ENCODE measurements around the gene CTSH.
"Not testable (repeated sequence)": the region's sequence is repeated elsewhere in the genome, so short reads cannot be mapped to it uniquely, and the experiment has no call there.

CTSH gene

GRCh38 chr15:78938658-78939488 lies 6.0 kb downstream of the CTSH start:
- no peak for DNase-seq (ENCODE audit: low read depth)

GRCh38 chr15:78937132-78937739 lies 7.6 kb downstream of the CTSH start:
- DNase-seq (ENCODE audit: low read depth), result no peak

GRCh38 chr15:78934655-78935023 lies 10.2 kb downstream of the CTSH start:
- no peak for DNase-seq (ENCODE audit: low read depth)

- no peak for DNase-seq (ENCODE audit: low read depth)
These were observed 10.8 kb downstream of the CTSH start for GRCh38 chr15:78933823-78934654.

GRCh38 chr15:78933187-78933822 lies 11.5 kb downstream of the CTSH start:
- no peak for DNase-seq (ENCODE audit: low read depth)

GRCh38 chr15:78932258-78932808 lies 12.5 kb downstream of the CTSH start:
- no peak for DNase-seq (ENCODE audit: low read depth)

GRCh38 chr15:78931439-78932257 lies 13.2 kb downstream of the CTSH start:
- DNase-seq (ENCODE audit: low read depth), result no peak

GRCh38 chr15:78930577-78931388 lies 14.1 kb downstream of the CTSH start:
- no peak for DNase-seq (ENCODE audit: low read depth)

GRCh38 chr15:78929536-78930264 lies 15.1 kb downstream of the CTSH start:
- no peak for DNase-seq (ENCODE audit: low read depth)

GRCh38 chr15:78928616-78929093 lies 16.2 kb downstream of the CTSH start:
- no peak for DNase-seq (ENCODE audit: low read depth)

GRCh38 chr15:78928176-78928575 lies 16.7 kb downstream of the CTSH start:
- not testable (repeated sequence) for DNase-seq (ENCODE audit: low read depth)

GRCh38 chr15:78927077-78927790 lies 17.6 kb downstream of the CTSH start:
- no peak for DNase-seq (ENCODE audit: low read depth)

GRCh38 chr15:78925956-78926743 lies 18.7 kb downstream of the CTSH start:
- no peak for DNase-seq (ENCODE audit: low read depth)

- no peak for DNase-seq (ENCODE audit: low read depth)
These were observed 19.7 kb downstream of the CTSH start for GRCh38 chr15:78925076-78925624.

GRCh38 chr15:78923480-78924360 lies 21.1 kb downstream of the CTSH start:
- DNase-seq (ENCODE audit: low read depth), result no peak

GRCh38 chr15:78923015-78923414 lies 21.8 kb downstream of the CTSH start:
- no peak for DNase-seq (ENCODE audit: low read depth)

GRCh38 chr15:78922527-78922926 lies 22.3 kb downstream of the CTSH start:
- DNase-seq (ENCODE audit: low read depth), result no peak

Data from activated T-cell treated with anti-CD3 and anti-CD28 coated beads for 1 hour (primary cell).